ENCODE results near the gene RGS7. TPM values are rescaled to one million over a fixed set of nuclear protein-coding genes. Genes with fewer than 3 reads are reported as not detected.

RGS7 gene
- total and polyA plus RNA-seq, 2 experiments from 2014 or later: 0.22 to 0.73 TPM

GRCh38 chr1:240794046-240794843 is 562.8 kb downstream of the RGS7 start:
- TF ChIP-seq, protein P1, sequence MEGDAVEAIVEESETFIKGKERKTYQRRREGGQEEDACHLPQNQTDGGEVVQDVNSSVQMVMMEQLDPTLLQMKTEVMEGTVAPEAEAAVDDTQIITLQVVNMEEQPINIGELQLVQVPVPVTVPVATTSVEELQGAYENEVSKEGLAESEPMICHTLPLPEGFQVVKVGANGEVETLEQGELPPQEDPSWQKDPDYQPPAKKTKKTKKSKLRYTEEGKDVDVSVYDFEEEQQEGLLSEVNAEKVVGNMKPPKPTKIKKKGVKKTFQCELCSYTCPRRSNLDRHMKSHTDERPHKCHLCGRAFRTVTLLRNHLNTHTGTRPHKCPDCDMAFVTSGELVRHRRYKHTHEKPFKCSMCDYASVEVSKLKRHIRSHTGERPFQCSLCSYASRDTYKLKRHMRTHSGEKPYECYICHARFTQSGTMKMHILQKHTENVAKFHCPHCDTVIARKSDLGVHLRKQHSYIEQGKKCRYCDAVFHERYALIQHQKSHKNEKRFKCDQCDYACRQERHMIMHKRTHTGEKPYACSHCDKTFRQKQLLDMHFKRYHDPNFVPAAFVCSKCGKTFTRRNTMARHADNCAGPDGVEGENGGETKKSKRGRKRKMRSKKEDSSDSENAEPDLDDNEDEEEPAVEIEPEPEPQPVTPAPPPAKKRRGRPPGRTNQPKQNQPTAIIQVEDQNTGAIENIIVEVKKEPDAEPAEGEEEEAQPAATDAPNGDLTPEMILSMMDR (IDR thresholded peaks at IDR 0.05; ENCODE audit: poor library complexity): no peak
- TF ChIP-seq EZH2 (IDR thresholded peaks at IDR 0.05; ENCODE audit: borderline replicate concordance) (no peak), EZH2phosphoT487 (IDR thresholded peaks at IDR 0.05; ENCODE audit: low read depth, severe bottlenecking, unreplicated experiment) (no peak)
- Histone ChIP-seq H3K4me2 (no peak overlapping the region), H3K4me3 (no peak overlapping the region), H3K9me2 (replicated peaks; ENCODE audit: insufficient read depth) (no peaks in the 10 kb centered on the region), H4K20me1 (ENCODE audit: insufficient read depth, poor library complexity, severe bottlenecking) (no peaks in the 10 kb centered on the region), H3K27me3 (no peaks in the 10 kb centered on the region), H3K4me1 (ENCODE audit: insufficient read depth) (no peaks in the 10 kb centered on the region), H3K79me2 (no peaks in the 10 kb centered on the region), H2AFZ (no peak overlapping the region), H3K27ac (no peak overlapping the region), H3K9me3 (ENCODE audit: low read depth) (no peaks in the 10 kb centered on the region), H3K36me3 (replicated peaks; ENCODE audit: insufficient read depth, low read depth) (no peaks in the 10 kb centered on the region)
- no peak for DNase-seq (ENCODE audit: low spot score)
- WGBS (ENCODE audit: low lambda C conversion rate, missing lambda C conversion rate): 90% methylated on average over 6 of the region's 6 CpGs

DNA sequence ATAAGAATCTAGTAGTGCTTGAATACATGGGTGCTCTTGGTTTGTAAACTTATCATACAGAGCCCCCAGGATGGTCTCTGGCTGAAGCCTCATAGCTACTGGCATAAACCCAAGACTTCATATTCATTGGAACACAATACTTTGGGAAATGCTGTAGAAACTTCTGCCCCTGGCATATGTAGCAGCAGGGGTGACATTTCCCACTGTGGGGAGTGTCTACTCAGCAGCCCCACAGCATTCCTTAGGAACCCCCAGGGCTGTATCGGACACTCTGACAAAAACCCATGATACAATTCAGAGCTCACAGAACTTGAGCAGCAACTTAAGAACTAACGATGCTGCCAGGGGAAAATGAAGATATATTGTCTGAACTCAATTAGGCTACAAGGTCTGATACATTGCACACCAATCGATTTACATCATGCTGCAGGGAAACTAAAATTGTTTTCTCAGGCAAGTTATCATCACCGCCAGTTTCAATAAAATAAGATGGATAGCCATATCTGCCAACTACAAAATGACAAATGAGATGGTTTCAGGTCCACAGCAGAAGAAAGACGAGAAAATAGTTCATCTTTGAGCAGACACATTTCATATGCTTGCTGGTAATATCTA is 564.0 kb downstream of the RGS7 start:
- WGBS (ENCODE audit: low lambda C conversion rate, missing lambda C conversion rate): 75% methylated on average over 5 of the region's 5 CpGs
- no peak overlapping the region for H3K4me2 ChIP-seq
- no peak for DNase-seq (ENCODE audit: low spot score)
- H3K4me3 ChIP-seq: no peak overlapping the region
- H2AFZ ChIP-seq: no peak overlapping the region
- H3K9me2 ChIP-seq (replicated peaks; ENCODE audit: insufficient read depth): no peaks in the 10 kb centered on the region
- TF ChIP-seq, protein P1 (IDR thresholded peaks at IDR 0.05; ENCODE audit: poor library complexity): no peak
- TF ChIP-seq EZH2 (IDR thresholded peaks at IDR 0.05; ENCODE audit: borderline replicate concordance): no peak
- TF ChIP-seq EZH2phosphoT487 (IDR thresholded peaks at IDR 0.05; ENCODE audit: low read depth, severe bottlenecking, unreplicated experiment): no peak
- H3K36me3 ChIP-seq (replicated peaks; ENCODE audit: insufficient read depth, low read depth): no peaks in the 10 kb centered on the region
- H3K27ac ChIP-seq: no peak overlapping the region
- no peaks in the 10 kb centered on the region for H3K4me1 ChIP-seq (ENCODE audit: insufficient read depth)
- no peaks in the 10 kb centered on the region for H3K79me2 ChIP-seq
- H3K27me3 ChIP-seq: no peaks in the 10 kb centered on the region
- H4K20me1 ChIP-seq (ENCODE audit: insufficient read depth, poor library complexity, severe bottlenecking): no peaks in the 10 kb centered on the region
- no peaks in the 10 kb centered on the region for H3K9me3 ChIP-seq (ENCODE audit: low read depth)

- no peak for TF ChIP-seq EZH2 (IDR thresholded peaks at IDR 0.05; ENCODE audit: borderline replicate concordance)
- TF ChIP-seq, protein P1 (IDR thresholded peaks at IDR 0.05; ENCODE audit: poor library complexity): no peak
- DNase-seq (ENCODE audit: low spot score): no peak
- H3K4me2 ChIP-seq: no peak overlapping the region
- H3K4me3 ChIP-seq: no peak overlapping the region
- no peak overlapping the region for H2AFZ ChIP-seq
- H3K36me3 ChIP-seq (replicated peaks; ENCODE audit: insufficient read depth, low read depth): no peaks in the 10 kb centered on the region
- H3K27ac ChIP-seq: no peak overlapping the region
- H3K9me3 ChIP-seq (ENCODE audit: low read depth): no peaks in the 10 kb centered on the region
- H3K4me1 ChIP-seq (ENCODE audit: insufficient read depth): no peaks in the 10 kb centered on the region
- H3K79me2 ChIP-seq: no peaks in the 10 kb centered on the region
- no peaks in the 10 kb centered on the region for H3K9me2 ChIP-seq (replicated peaks; ENCODE audit: insufficient read depth)
- H4K20me1 ChIP-seq (ENCODE audit: insufficient read depth, poor library complexity, severe bottlenecking): no peaks in the 10 kb centered on the region
- no peaks in the 10 kb centered on the region for H3K27me3 ChIP-seq
These were observed 566.1 kb downstream of the RGS7 start for GRCh38 chr1:240790856-240791255.

Measured in hepatocyte (in vitro differentiated cells).